ENCODE results near the gene UBA7. TPM values are rescaled to one million over a fixed set of nuclear protein-coding genes. Genes with fewer than 3 reads are reported as not detected.
"Not testable (repeated sequence)": the region's sequence is repeated elsewhere in the genome, so short reads cannot be mapped to it uniquely, and the experiment has no call there.

The UBA7 gene
- total and polyA plus RNA-seq, 2 donors = 37.7 to 39.6 TPM

GRCh38 chr3:49782277-49782676 is 31.5 kb downstream of the UBA7 start:
- not testable (repeated sequence) for H3K27ac ChIP-seq (ENCODE audit: low read depth); H3K4me1 ChIP-seq (ENCODE audit: insufficient read depth); DNase-seq (ENCODE audit: extremely low spot score); H3K4me3 ChIP-seq (ENCODE audit: low read depth, low read length); H3K36me3 ChIP-seq (ENCODE audit: insufficient read depth)
- WGBS = 94% methylated on average over 9 of the region's 9 CpGs

GRCh38 chr3:49781415-49782199 is 32.1 kb downstream of the UBA7 start:
- H3K4me1 ChIP-seq (ENCODE audit: insufficient read depth) = no peaks in the 10 kb centered on the region
- H3K27ac ChIP-seq (ENCODE audit: low read depth) = no peak overlapping the region
- DNase-seq (ENCODE audit: extremely low spot score) = no peak
- WGBS = 65% methylated on average over 5 of the region's 5 CpGs
- H3K4me3 ChIP-seq (ENCODE audit: low read depth, low read length) = no peak overlapping the region
- H3K36me3 ChIP-seq (ENCODE audit: insufficient read depth) = no peaks in the 10 kb centered on the region

GRCh38 chr3:49780975-49781365 is 32.8 kb downstream of the UBA7 start:
- DNase-seq (ENCODE audit: extremely low spot score); H3K4me3 ChIP-seq (ENCODE audit: low read depth, low read length); H3K27ac ChIP-seq (ENCODE audit: low read depth); H3K36me3 ChIP-seq (ENCODE audit: insufficient read depth); H3K4me1 ChIP-seq (ENCODE audit: insufficient read depth): not testable (repeated sequence)
- WGBS = 83% methylated on average over 9 of the region's 9 CpGs

- H3K4me1 ChIP-seq (ENCODE audit: insufficient read depth) = no peaks in the 10 kb centered on the region
- no peak overlapping the region for H3K27ac ChIP-seq (ENCODE audit: low read depth)
- 58% methylated on average over 4 of the region's 4 CpGs for WGBS
- no peak for DNase-seq (ENCODE audit: extremely low spot score)
- H3K4me3 ChIP-seq (ENCODE audit: low read depth, low read length) = no peak overlapping the region
- H3K36me3 ChIP-seq (ENCODE audit: insufficient read depth) = no peaks in the 10 kb centered on the region
Observed at GRCh38 chr3:49780080-49780974, 33.4 kb downstream of the UBA7 start.

DNA sequence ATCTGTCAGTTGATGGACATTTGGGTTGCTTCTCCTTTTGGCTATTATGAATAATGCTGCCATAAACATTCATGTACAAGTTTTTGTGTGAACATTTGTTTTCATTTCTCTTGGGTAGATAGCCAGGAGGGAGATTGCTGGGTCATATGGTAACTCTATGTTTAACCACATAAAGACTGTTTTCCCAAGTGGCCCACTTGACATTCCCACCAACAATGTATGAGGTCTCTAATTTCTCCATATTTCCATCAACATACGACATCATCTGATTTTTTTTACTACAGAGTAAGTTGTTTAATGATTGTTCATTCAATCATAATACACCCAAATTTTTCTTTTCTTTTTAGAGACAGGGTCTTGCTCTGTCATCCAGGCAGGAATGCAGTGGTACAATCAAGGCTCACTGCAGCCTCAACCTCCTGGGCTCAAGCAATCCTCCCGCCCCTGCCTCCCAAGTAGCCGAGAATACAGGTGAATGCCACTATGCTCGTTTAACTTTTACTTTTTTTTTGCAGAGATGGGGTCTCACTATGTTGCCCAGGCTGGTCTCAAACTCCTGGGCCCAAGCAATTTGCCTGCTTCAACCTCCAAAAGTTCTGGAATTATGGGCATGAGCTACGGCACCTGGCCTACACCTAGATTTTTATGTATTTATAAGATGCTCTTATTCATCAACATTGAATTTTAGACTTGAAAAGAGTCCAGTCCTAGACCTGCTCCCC is 34.2 kb downstream of the UBA7 start:
- no peak overlapping the region for H3K27ac ChIP-seq (ENCODE audit: low read depth)
- DNase-seq (ENCODE audit: extremely low spot score) = no peak
- no peak overlapping the region for H3K4me3 ChIP-seq (ENCODE audit: low read depth, low read length)
- WGBS = 93% methylated on average over 5 of the region's 5 CpGs
- H3K36me3 ChIP-seq (ENCODE audit: insufficient read depth) = no peaks in the 10 kb centered on the region
- no peaks in the 10 kb centered on the region for H3K4me1 ChIP-seq (ENCODE audit: insufficient read depth)

DNA sequence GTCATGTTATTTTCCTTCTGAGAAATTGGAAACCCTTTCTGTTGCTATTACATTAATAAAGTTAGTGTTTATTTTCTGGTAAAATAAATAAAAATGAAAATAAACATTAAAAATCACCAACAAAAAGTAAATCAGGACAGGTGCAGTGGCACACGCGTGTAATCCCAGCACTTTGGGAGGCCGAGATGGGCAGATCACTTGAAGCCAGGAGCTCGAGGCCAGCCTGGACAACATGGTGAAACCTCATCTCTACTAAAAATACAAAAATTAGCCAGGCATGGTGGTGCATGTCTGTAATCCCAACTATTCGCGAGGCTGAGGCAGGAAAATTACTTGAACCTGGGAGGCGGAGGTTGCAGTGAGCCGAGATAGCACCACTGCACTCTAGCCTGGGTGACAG is 37.7 kb downstream of the UBA7 start:
- not testable (repeated sequence) for DNase-seq (ENCODE audit: extremely low spot score); H3K4me1 ChIP-seq (ENCODE audit: insufficient read depth); H3K36me3 ChIP-seq (ENCODE audit: insufficient read depth); H3K4me3 ChIP-seq (ENCODE audit: low read depth, low read length); H3K27ac ChIP-seq (ENCODE audit: low read depth)
- WGBS = 92% methylated on average over 8 of the region's 8 CpGs

DNA sequence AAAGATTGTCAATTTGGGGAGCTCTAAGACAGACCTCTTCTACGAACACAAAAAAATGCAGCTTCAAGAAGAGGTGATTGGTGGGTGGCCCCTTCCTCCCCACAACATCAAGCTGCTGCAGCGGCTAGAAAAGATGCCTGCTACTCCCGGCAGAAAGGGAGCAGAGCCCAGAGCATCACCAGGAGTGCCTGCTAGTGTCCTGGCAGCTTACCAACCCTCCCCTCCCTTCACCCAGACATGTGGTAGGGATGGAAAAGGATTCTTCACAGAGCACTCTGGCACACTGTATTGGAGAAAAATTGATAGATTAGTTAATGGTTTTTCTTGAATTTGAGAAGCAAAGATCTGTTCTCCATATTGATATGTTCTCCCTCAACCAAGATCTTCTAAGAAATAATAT is 38.2 kb downstream of the UBA7 start:
- Histone ChIP-seq H3K36me3 (ENCODE audit: insufficient read depth) (no peaks in the 10 kb centered on the region), H3K27ac (ENCODE audit: low read depth) (no peak overlapping the region), H3K4me3 (ENCODE audit: low read depth, low read length) (no peak overlapping the region), H3K4me1 (ENCODE audit: insufficient read depth) (no peaks in the 10 kb centered on the region)
- 35% methylated on average over 3 of the region's 3 CpGs for WGBS
- DNase-seq (ENCODE audit: extremely low spot score) = no peak

DNA sequence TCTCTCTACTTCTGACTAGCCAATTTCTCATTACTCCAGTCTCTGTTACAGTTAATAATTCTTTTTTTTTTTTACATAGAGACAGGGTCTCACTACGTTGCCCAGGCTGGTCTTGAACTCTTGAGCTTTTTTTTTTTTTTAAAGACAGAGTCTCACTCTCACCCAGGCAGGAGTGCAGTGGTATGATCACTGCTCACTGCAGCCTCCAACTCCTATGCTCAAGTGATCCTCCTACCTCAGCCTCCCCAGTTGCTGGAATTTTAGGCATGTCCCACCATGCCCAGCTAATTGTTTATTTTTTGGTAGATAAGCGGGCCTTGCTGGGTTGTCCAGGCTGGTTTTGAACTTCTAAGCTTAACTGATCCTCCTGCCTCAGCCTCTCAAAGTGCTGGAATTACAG is 41.0 kb downstream of the UBA7 start:
- 98% methylated on average over 2 of the region's 2 CpGs for WGBS
- no peak overlapping the region for H3K4me3 ChIP-seq (ENCODE audit: low read depth, low read length)
- H3K36me3 ChIP-seq (ENCODE audit: insufficient read depth) = no peaks in the 10 kb centered on the region
- H3K4me1 ChIP-seq (ENCODE audit: insufficient read depth) = no peaks in the 10 kb centered on the region
- no peak overlapping the region for H3K27ac ChIP-seq (ENCODE audit: low read depth)
- DNase-seq (ENCODE audit: extremely low spot score) = no peak

DNA sequence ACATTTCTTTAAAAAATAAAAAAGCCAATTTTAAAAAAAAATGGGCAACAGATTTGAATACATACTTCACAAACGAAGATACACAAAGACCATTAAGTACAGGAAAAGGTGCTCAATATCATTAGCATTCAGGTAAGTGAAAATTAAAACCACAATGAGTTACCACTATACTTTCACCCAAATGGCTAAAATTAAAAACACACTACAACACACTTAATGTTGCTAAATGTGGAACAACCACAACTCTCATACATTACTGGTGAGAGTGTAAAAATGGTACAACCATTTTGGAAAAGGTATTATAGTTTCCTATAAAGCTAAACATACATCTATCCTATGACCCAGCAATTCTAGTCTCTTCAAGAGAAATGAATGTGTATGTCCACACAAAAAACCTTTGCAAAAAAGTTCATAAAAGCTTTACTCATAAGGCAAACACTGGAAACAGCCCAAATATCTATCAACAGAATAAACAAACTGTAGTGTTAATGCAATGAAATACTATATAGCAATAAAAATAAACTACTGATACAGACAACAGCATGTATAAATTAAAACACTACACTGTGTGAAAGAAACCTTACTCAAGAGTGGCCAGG is 42.3 kb downstream of the UBA7 start:
- no peaks in the 10 kb centered on the region for H3K4me1 ChIP-seq (ENCODE audit: insufficient read depth)
- 89% methylated on average over 1 of the region's 1 CpG for WGBS
- DNase-seq (ENCODE audit: extremely low spot score) = no peak
- H3K27ac ChIP-seq (ENCODE audit: low read depth) = no peak overlapping the region
- no peaks in the 10 kb centered on the region for H3K36me3 ChIP-seq (ENCODE audit: insufficient read depth)
- no peak overlapping the region for H3K4me3 ChIP-seq (ENCODE audit: low read depth, low read length)

- H3K4me1 ChIP-seq (ENCODE audit: insufficient read depth) = no peaks in the 10 kb centered on the region
- DNase-seq (ENCODE audit: extremely low spot score) = no peak
- H3K4me3 ChIP-seq (ENCODE audit: low read depth, low read length) = no peak overlapping the region
- H3K36me3 ChIP-seq (ENCODE audit: insufficient read depth) = no peaks in the 10 kb centered on the region
- H3K27ac ChIP-seq (ENCODE audit: low read depth) = no peak overlapping the region
Observed at GRCh38 chr3:49769926-49770325, 43.8 kb downstream of the UBA7 start.

- no peak overlapping the region for H3K4me3 ChIP-seq (ENCODE audit: low read depth, low read length)
- DNase-seq (ENCODE audit: extremely low spot score) = no peak
- H3K27ac ChIP-seq (ENCODE audit: low read depth) = no peak overlapping the region
- no peaks in the 10 kb centered on the region for H3K4me1 ChIP-seq (ENCODE audit: insufficient read depth)
- WGBS = 88% methylated on average over 3 of the region's 3 CpGs
- H3K36me3 ChIP-seq (ENCODE audit: insufficient read depth) = no peaks in the 10 kb centered on the region
Observed at GRCh38 chr3:49769286-49769915, 44.4 kb downstream of the UBA7 start.

DNA sequence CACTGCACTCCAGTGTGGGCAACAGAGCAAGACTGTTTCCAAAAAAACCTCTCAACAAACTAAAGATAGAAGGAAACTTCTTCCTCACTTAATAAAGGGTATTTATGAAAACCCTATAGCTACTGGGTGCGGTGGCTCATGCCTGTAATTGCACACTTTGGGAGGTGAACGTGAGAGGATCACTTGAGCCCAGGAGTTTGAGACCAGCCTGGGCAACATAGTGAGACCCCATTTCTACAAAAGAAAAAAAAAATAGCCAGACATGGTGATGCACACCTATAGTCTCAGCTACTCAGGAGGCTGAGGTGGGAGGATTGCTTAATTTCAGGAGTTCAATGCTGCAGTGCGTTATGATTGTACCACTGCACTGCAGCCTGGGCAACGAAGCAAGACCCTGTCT is 49.8 kb downstream of the UBA7 start:
- H3K27ac ChIP-seq (ENCODE audit: low read depth) = no peak overlapping the region
- H3K36me3 ChIP-seq (ENCODE audit: insufficient read depth) = no peaks in the 10 kb centered on the region
- WGBS = 97% methylated on average over 4 of the region's 4 CpGs
- H3K4me1 ChIP-seq (ENCODE audit: insufficient read depth) = no peaks in the 10 kb centered on the region
- no peak overlapping the region for H3K4me3 ChIP-seq (ENCODE audit: low read depth, low read length)
- DNase-seq (ENCODE audit: extremely low spot score) = no peak

DNA sequence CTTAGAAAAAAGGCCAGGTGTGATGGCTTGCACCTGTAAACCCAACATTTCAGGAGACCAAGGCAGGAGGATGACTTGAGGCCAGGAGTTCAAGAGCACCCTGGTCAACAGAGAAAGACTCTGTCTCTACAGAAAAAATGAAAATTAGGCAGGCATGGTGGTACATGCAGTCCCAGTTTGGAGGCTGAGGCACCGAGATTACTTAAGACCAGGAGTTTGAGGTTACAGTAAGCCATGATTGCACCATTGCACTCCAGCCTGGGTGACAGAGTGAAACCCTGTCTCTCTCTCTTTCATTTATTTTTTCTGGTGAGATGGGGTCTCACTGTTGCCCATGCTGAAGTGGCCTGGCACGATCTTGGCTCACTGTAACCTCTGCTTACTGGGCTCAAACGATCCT is 52.1 kb downstream of the UBA7 start:
- no peak overlapping the region for H3K27ac ChIP-seq (ENCODE audit: low read depth)
- no peaks in the 10 kb centered on the region for H3K4me1 ChIP-seq (ENCODE audit: insufficient read depth)
- H3K4me3 ChIP-seq (ENCODE audit: low read depth, low read length) = no peak overlapping the region
- WGBS = 88% methylated on average over 3 of the region's 3 CpGs
- DNase-seq (ENCODE audit: extremely low spot score) = no peak
- no peaks in the 10 kb centered on the region for H3K36me3 ChIP-seq (ENCODE audit: insufficient read depth)

Measured in urinary bladder (tissue), 4 donors.